ENCODE data around the gene ST8SIA4.
"Not testable (repeated sequence)": the region's sequence is repeated elsewhere in the genome, so short reads cannot be mapped to it uniquely, and the experiment has no call there.

The ST8SIA4 gene

GRCh38 chr5:100828071-100828897, 74.8 kb downstream of the ST8SIA4 start:
- no peak for DNase-seq (ENCODE audit: low spot score)

GRCh38 chr5:100827481-100827889, 75.6 kb downstream of the ST8SIA4 start:
- no peak for DNase-seq (ENCODE audit: low spot score)

DNA sequence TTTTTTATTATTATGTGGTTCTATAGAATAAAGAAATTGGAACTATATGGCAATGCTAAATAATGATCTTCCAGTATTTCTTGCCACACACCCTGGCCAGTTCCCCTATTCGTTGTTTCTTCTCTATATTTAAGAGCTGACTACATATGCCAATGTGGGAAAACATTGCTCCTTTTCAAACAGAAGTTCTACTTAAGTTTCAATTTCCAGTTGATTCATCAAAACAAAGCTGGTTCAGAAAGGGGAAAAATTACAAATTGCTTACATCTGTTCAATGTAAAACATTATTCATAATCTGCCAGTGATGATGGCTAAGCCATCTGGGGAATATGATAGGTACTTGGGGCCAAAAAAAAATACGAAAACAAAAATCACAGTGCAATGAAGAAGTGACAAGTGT, 76.9 kb downstream of the ST8SIA4 start:
- DNase-seq (ENCODE audit: low spot score), result no peak

DNA sequence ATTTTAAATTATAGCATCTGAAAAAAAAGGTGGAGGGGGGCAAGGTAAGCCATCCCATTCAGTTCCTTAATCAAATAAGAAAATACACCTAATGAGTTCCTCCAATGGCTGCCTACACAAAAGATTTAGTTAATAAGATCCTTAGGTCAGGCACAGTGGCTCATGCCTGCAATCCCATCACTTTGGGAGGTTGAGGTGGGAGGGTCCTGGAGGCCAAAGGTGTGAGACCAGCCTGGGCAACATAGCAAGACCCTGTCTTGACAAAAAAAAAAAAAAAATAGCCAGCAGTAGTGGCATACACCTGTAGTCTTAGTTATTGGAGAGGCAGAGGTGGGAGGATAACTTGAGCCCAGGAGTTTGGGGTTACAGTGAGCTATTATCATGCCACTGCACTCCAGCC, 78.4 kb downstream of the ST8SIA4 start:
- no peak for DNase-seq (ENCODE audit: low spot score)

DNA sequence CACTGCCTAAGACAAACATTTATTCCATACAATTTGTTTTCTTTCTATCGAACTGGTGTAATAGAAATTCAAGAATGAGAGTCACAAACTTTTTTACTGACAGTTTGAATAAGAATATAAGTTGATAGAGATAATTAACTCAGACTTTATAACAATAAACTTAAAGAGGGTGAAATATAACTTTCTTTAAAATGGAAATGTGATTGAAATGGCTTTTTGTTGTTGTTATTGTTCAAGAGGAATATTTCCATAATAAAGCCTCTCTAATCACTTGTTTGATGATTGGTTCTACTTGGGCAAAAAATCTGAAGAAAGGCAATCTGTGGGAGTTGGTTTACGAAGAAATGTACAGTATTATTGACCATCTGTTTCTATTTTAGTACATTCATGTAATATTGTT, 79.3 kb downstream of the ST8SIA4 start:
- no peak for DNase-seq (ENCODE audit: low spot score)

- no peak for DNase-seq (ENCODE audit: low spot score)
Observed at GRCh38 chr5:100821751-100822150, 81.3 kb downstream of the ST8SIA4 start.

DNA sequence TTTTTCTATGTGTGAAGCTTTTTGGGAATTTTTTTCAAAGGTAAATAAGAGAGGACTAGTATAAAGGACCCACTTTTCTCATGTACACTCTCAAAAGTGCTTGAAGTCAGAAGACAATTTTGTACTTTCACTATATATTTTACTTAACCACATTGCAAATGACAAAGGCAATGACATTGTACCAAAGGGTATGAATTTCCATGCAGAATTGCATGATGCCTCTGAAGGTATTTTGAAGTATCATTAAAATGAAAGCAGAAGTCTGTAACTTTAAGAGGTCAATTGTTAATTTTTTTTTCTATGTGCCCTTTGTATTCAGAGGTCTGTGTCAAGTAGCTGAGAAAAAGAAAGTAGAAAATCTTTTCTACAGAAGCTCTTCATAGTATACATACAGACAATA, 84.7 kb downstream of the ST8SIA4 start:
- DNase-seq (ENCODE audit: low spot score), result no peak

GRCh38 chr5:100803397-100803796, 99.7 kb downstream of the ST8SIA4 start:
- no peak for DNase-seq (ENCODE audit: low spot score)

GRCh38 chr5:100802208-100802607, 100.9 kb downstream of the ST8SIA4 start:
- no peak for DNase-seq (ENCODE audit: low spot score)

GRCh38 chr5:100800562-100800961, 102.5 kb downstream of the ST8SIA4 start:
- DNase-seq (ENCODE audit: low spot score), result no peak

DNA sequence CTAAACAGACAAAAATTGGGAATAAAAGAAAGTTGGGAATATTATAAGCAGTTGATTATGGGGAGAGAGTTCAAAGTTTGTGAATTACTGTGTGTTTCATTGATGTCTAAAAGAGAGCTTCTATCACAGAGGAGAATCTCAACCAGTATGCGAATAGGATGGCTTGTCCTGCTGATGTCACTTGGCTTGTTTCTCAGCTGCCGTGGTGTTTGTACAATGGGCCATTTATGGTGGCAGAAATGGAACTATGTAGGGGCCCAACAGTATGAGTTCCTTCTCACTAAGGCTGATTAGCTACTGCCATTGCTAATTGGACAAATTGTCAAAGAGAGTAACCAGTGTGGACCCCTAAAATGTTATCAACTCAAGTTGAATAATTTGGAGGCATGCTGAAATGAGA, 103.9 kb downstream of the ST8SIA4 start:
- DNase-seq (ENCODE audit: low spot score), result no peak

- no peak for DNase-seq (ENCODE audit: low spot score)
Observed at GRCh38 chr5:100797861-100798260, 105.2 kb downstream of the ST8SIA4 start.

GRCh38 chr5:100796851-100797250, 106.2 kb downstream of the ST8SIA4 start:
- DNase-seq (ENCODE audit: low spot score), result no peak

- no peak for DNase-seq (ENCODE audit: low spot score)
Observed at GRCh38 chr5:100794844-100795243, 108.2 kb downstream of the ST8SIA4 start.

GRCh38 chr5:100794218-100794617, 108.9 kb downstream of the ST8SIA4 start:
- DNase-seq (ENCODE audit: low spot score), result no peak

DNA sequence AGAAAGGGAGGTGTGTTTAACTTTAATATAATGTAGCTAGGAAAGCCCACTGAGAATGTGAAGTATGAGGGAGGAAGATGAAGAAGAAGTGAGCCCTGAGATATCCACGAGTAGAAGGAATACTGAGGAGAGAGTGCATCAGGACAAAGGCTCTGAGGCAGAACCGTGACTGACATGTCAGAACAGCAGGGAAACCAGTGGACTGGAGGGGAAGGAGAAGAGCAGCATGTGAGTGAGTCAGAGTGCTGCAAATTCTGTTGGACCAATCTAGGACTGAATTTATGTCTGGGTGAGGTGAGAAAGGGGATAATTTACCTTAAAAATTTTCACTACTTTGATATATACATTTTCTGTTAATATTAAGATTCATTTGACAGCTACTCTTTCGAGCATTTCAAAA, 110.3 kb downstream of the ST8SIA4 start:
- DNase-seq (ENCODE audit: low spot score), result no peak

GRCh38 chr5:100791391-100791790, 111.7 kb downstream of the ST8SIA4 start:
- no peak for DNase-seq (ENCODE audit: low spot score)

DNA sequence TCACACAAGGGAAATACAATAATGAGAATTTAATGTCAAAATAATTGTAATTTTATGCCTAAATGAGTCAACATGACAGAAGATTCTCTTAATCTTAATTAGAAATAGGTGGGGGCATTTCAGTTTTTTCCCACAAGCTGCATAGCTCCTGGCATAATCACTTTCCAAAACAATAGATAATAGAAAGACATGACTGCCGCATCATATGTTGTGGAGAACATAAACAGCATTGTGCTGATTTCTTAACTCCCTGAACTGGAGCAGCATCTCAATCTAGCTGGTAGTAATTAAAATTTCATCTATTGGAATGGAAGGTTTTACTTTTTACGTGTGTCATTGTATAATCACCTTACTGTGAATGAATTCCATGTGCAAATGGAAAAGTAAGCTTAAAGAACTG, 112.1 kb downstream of the ST8SIA4 start:
- no peak for DNase-seq (ENCODE audit: low spot score)

GRCh38 chr5:100790170-100790665, 112.9 kb downstream of the ST8SIA4 start:
- no peak for DNase-seq (ENCODE audit: low spot score)

- no peak for DNase-seq (ENCODE audit: low spot score)
Observed at GRCh38 chr5:100789694-100790093, 113.4 kb downstream of the ST8SIA4 start.

DNA sequence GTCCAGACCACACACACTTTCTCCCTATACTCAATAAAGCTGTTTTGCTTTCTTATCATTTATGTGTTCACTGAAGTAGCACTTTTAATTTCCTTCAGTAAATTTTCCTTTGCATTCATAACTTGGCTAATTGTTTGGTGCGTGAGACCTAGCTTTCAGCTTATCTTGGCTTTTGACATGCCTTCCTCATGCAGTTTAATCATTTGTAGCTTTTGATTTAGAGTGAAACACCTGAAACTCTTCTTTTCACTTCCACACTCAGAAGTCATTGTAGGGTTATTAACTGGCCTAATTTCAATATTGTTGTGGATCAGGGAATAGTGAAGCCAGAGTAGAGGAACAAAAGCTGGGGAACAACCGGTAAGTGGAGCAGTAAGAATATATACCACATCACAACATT, 114.7 kb downstream of the ST8SIA4 start:
- no peak for DNase-seq (ENCODE audit: low spot score)

- no peak for DNase-seq (ENCODE audit: low spot score)
Observed at GRCh38 chr5:100787648-100788047, 115.4 kb downstream of the ST8SIA4 start.

DNA sequence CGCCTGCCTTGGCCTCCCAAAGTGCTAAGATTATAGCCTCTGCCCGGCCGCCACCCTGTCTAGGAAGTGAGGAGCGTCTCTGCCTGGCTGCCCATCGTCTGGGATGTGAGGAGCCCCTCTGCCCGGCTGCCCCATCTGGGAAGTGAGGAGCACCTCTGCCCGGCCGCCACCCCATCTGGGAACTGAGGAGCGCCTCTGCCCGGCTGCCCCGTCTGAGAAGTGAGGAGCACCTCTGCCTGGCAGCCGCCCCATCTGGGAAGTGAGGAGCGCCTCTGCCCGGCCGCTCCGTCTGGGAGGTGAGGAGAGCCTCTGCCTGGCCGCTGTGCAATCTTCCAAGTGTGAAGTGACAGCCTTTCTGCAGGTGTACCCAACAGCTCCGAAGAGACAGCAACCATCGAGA, 117.5 kb downstream of the ST8SIA4 start:
- not testable (repeated sequence) for DNase-seq (ENCODE audit: low spot score)

- no peak for DNase-seq (ENCODE audit: low spot score)
Observed at GRCh38 chr5:100780376-100780870, 122.7 kb downstream of the ST8SIA4 start.
